GM19467 (cell line): ENCODE results near the gene ADAM12.
"Not testable (repeated sequence)": the region's sequence is repeated elsewhere in the genome, so short reads cannot be mapped to it uniquely, and the experiment has no call there.

ENCODE experiments used
- ATAC-seq: cut with Tn5 transposase; IDR thresholded peaks from one replicate; pipeline ENCODE4 v1.9.1; 2021; ENCODE audit warnings: mild to moderate bottlenecking, moderate library complexity; ENCODE audit not compliant: unreplicated experiment

Gene ADAM12

GRCh38 chr10:126402721-126403695, 14.7 kb upstream of the ADAM12 start:
- ATAC-seq = no peak

DNA sequence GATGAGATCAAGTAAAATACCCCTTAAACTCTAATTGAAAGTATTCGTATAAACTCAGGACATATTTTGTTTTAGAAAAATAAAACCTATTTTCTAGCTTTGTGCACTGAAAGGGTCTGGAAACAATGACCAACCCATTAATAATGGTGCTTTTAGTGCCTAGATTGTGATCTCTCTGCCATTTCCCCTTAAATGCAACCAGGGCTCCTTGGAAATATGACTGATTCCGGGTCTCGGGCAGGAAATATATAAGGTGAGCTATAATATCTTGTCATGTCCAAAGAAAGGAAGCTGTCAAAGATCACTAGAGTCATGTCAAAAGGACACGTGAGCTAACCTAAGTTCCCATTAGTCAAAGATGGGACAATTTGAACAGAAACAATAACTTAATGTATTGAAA, 12.4 kb upstream of the ADAM12 start:
- ATAC-seq = no peak

DNA sequence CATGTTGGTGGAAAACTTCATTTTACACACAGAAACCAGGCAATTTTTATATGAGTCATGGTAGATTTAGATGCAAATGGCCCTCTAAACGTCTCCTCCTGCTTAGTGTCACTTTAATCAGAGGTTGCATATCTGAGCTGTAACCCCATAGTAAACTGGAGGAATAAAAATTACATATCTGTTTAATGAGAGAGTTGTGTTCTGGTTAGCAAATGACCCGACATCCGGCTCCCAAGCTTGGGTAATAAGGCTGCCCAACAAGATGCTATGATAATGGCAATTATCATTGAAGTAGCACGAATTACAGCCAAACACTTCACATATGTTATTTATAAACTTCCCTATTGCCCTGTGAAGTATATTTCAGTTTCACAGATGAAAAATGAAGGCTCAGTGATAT, 10.6 kb upstream of the ADAM12 start:
- ATAC-seq = no peak

DNA sequence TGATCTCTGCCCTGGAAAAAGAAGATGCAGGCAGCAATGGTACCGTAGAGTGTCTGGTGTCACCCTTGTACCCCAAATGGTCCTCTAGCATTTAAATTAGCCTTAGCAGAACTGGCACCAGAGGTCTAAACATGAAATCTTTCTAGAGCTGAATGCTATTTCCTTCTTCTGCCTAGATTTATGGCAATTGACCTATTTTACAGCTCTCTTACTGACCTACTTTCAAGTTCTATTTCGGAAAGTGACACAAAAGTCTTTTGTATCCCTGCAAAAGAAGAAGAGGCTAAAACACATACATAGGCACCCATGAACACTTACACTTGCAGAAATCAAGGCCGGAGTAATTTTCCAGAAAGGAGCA, 10.1 kb upstream of the ADAM12 start:
- no peak for ATAC-seq

DNA sequence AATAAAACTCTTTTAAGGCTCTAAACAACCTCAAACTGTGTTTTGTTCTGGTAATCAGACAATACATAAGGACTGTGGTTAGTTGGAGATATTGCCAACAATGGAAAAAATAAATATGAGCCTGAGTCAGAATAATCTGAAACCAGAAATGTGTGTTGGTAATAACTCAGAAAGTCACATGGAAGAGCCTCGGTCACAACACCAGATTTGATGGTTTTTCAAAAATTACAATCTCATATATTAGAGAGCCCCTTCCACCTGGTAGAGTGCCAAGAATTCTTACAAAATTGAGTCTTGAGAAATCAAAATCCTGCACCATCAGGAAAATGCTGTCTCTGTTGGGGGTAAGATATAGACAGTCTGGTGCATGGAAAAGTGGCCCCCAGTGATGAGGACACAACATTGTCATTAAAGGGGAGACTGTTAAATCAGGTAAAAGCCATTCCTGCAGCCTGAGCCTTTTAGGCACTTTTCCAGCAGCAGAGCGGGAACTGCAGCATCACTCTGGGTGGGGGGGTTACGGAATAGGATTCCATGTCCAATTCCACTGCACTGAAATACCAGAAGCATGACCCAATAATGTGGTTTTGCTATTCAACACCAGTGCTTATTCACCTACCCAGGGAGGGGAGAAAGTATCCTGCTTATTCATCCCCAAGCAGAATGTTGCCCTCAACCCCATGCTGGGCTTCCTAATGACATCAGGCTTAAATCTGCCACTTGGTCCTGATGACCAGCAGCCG, 9.5 kb upstream of the ADAM12 start:
- no peak for ATAC-seq

DNA sequence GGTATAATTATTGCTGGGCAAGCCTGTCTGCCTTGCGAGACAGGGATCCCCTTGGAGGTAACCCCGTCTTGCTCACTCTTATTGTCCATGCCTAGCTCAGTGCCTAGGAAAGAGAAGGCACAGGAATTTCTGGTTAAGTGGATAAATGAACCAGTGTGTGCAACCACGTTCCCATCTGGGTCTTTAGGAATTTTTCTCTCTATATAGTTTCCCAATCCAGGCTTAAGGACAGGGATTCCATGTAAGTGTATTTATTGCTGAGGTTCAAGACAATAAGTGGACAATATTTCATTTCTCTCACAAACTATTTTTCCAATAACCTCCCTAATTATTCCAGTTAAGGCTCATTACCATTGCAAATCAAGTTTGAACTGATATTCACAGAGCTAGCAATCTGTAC, 8.9 kb upstream of the ADAM12 start:
- ATAC-seq = no peak

- ATAC-seq = no peak
Measured at GRCh38 chr10:126394948-126395347, 6.7 kb upstream of the ADAM12 start.

- ATAC-seq = no peak
Measured at GRCh38 chr10:126393076-126393475, 4.8 kb upstream of the ADAM12 start.

- ATAC-seq = no peak
Measured at GRCh38 chr10:126392469-126392868, 4.2 kb upstream of the ADAM12 start.

- ATAC-seq = no peak
Measured at GRCh38 chr10:126392068-126392467, 3.8 kb upstream of the ADAM12 start.

DNA sequence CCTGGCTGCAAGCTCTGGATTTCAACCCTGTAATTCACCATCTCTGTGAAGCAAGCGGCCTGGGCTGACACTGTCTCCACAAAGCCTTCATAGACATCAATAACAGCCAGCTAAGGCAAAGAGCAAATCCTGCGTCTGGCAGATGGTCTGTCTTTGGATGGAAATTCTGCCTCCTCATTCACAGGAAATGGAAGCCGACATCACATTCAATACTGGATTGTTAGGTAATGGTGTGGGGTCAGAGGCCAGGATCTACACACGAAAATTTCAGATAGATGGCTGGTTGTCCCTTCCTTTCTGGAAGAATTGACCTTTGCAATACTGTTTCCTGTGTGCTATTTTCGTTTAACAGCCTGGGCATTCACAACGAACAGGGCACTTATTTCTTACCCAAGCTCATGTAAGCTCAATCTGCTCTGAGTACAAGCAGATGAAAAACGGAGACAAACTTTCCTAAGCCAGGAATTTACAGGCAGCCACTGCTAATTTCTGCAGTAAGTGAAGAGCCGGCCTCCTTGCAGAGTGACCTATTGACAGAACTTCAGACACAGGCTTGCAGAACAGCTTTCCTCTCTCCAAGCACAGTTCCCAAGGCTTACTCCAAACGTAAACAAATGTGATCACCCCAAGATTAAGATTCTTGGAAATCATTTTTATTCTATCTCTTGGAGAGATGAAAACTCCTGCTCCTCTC, 3.1 kb upstream of the ADAM12 start:
- no peak for ATAC-seq

GRCh38 chr10:126390324-126390723, 2.0 kb upstream of the ADAM12 start:
- no peak for ATAC-seq

- no peak for ATAC-seq
Measured at GRCh38 chr10:126387041-126387921, 996 bp downstream of the ADAM12 start.

- ATAC-seq = no peak
Measured at GRCh38 chr10:126384269-126384873, 3.9 kb downstream of the ADAM12 start.

- ATAC-seq = no peak
Measured at GRCh38 chr10:126380352-126381076, 7.8 kb downstream of the ADAM12 start.

- not testable (repeated sequence) for ATAC-seq
Measured at GRCh38 chr10:126379166-126379565, 9.1 kb downstream of the ADAM12 start.

DNA sequence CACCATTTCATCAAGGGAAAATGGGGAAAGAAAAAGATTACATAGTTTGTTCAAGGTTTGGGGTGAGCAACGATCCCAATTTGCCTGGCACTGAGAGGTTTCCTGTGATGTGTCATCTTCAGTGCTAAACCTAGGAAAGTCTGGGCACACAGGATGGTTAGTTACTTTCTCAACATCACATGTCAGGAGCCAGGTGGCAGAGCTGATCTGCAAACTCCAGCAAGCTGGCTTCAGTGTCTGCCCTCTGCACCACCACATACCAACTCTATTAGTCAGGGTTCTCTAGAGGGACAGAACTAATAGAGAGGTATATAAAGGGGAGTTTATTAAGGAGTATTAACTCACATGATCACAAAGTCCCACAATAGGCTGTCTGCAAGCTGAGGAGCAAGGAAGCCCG, 11.3 kb downstream of the ADAM12 start:
- ATAC-seq = no peak

DNA sequence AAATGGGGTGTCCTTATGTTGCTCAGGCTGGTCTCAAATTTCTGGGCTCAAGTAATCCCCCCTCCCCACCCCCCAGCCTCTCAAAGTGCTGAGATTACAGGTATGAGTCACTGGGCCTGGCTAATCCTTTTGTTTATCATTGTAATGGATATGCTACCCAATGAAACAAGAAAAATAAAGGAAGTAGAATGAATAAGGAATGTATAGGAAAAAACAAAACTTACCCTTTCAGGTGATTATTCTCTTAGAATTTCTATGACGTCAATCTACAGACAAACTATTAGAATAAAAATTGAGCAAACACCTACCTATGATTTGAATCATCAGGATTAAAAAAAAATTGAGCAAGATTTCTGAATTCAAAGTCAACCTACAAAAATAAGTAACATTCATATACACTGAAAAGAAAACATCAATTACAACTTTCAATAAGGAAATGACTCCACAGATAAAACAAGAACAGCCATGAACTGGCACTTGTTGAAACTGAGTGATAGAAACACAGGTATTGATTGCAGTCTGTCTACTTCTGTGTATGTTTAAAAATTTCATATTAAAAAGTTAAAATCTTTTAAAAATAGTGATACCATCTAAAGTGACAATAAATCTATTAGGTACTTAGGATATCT, 12.2 kb downstream of the ADAM12 start:
- ATAC-seq = no peak

- ATAC-seq = no peak
Measured at GRCh38 chr10:126375299-126375698, 13.0 kb downstream of the ADAM12 start.
